Endodermal cell (in vitro differentiated cells): Measurements from ENCODE around the gene KDM5A. TPM values are rescaled to one million over a fixed set of nuclear protein-coding genes. Genes with fewer than 3 reads are reported as not detected.

Experiments
- DNase-seq: peaks from one replicate; pipeline ENCODE4 v3.0.0-alpha.2; 2017
- H3K27ac ChIP-seq: 2 replicates; pipeline ENCODE4 v1.5.1; 2013; ENCODE audit warnings: mild to moderate bottlenecking, low read depth, low read length, moderate library complexity
- H3K27me3 ChIP-seq: 2 replicates; pipeline ENCODE4 v1.6.1; 2013; ENCODE audit warnings: mild to moderate bottlenecking, low read length, moderate library complexity; ENCODE audit not compliant: insufficient read depth, control insufficient read depth, poor library complexity, severe bottlenecking
- H3K36me3 ChIP-seq: 2 replicates; pipeline ENCODE4 v1.7.0; 2013; ENCODE audit warnings: mild to moderate bottlenecking, low read length, moderate library complexity; ENCODE audit not compliant: control insufficient read depth, insufficient read depth
- H3K4me1 ChIP-seq: one replicate; pipeline ENCODE4 v1.7.0; 2013; ENCODE audit warnings: low read length; ENCODE audit not compliant: control insufficient read depth, insufficient read depth
- H3K4me3 ChIP-seq: 2 replicates; pipeline ENCODE4 v1.5.1; 2013; ENCODE audit warnings: mild to moderate bottlenecking, low read length, moderate library complexity
- H3K9ac ChIP-seq: 2 replicates; pipeline ENCODE4 v1.6.1; 2013; ENCODE audit warnings: mild to moderate bottlenecking, low read length, moderate library complexity; ENCODE audit not compliant: poor library complexity, severe bottlenecking; ENCODE audit errors: extremely low read depth
- H3K9me3 ChIP-seq: 2 replicates; pipeline ENCODE4 v1.6.1; 2013; ENCODE audit warnings: mild to moderate bottlenecking, low read length, moderate library complexity; ENCODE audit not compliant: control insufficient read depth
- H3K27ac Mint-ChIP-seq: 2 replicates; pipeline ENCODE4 v1.8.0; 2020; ENCODE audit warnings: mixed read lengths
- H3K27me3 Mint-ChIP-seq: 2 replicates; pipeline ENCODE4 v1.8.0; 2021; ENCODE audit warnings: mild to moderate bottlenecking, mixed read lengths; ENCODE audit not compliant: insufficient read depth
- H3K36me3 Mint-ChIP-seq: 2 replicates; pipeline ENCODE4 v1.8.0; 2020; ENCODE audit warnings: low read depth, mixed read lengths
- H3K4me1 Mint-ChIP-seq: 2 replicates; pipeline ENCODE4 v1.8.0; 2020; ENCODE audit warnings: mixed read lengths
- H3K4me3 Mint-ChIP-seq: 2 replicates; pipeline ENCODE4 v1.8.0; 2020; ENCODE audit warnings: mild to moderate bottlenecking, moderate library complexity, mixed read lengths
- H3K9me3 Mint-ChIP-seq: 2 replicates; pipeline ENCODE4 v1.8.0; 2020; ENCODE audit warnings: mild to moderate bottlenecking, mixed read lengths
- CTCF ChIP-seq: fragments of 200-600 bp; sonication (generic); conservative IDR thresholded peaks from 2 replicates; pipeline ENCODE4 v1.5.0; 2021; ENCODE audit warnings: antibody characterized with exemption, mild to moderate bottlenecking
- WGBS, 2 experiments: methylation state at CpG; one replicate each; pipeline versions ENCODE4 v1.1.5 to v1.1.7; 2013; ENCODE audit warnings: missing lambda C conversion rate in 2 of 2, mixed read lengths in 1 of 2; ENCODE audit not compliant: insufficient coverage in 1 of 2, insufficient read length in 1 of 2; 5-methylcytosine and 5-hydroxymethylcytosine counted together
- total RNA-seq, 2 donors: library from RNA; stranded (reverse); fragmentation: NEBNext Ultra II Directional in 1 of 2; extraction: Animal tissue kit (Norgen Biotek cat#: 25700) in 1 of 2; gene quantifications; 2 replicates in 1 of 2; 3 replicates in 1 of 2; pipeline ENCODE4 v1.2.1, GENCODE V29; 2021

KDM5A gene
- total RNA-seq, 2 donors from 2014 or later: 59.9 to 157 TPM

DNA sequence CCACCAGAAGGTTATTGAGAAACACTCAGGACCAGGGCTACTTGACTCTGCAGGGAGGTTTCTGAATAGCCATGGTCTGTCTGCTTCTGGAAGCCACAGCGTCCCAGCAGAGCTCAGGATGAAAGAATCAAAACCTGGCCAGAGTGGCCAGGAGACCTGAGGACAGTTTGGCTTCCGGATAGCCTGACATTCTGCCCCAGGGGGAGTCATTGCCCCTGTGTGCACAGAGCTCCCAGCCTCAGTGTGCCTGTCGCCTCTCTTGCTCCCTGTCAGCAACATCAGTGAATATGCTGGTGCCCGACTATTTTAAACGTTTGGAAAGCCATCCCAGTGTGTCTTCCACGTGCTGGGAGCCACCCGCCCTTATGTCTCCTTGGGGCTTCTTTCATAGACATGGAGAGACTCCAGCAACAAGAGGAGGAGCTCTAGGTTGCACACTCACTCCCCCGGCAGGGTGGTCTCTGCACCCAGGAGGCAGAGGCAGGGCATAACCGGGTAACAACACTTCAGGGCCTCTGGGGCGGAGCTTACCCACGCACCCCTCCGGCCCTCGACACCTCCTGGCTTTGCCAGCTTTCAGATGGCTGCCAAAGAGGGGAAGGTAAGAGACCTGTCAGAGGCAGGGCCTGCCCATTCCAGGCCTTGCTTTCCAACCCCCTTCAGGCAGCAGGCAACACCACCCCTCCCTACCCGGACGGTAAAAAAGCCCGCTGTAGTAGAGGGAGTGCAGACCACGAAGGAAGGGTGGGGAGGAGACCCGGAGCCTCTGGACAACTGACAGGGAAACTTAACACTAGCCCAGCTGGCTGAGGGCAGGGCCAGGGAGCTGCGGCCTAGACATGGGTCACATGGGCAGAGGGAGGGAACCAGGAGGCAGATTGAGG is 156.1 kb downstream of the KDM5A start:
- Histone ChIP-seq H3K27me3 (no peaks in the 10 kb centered on the region), H3K4me1 (no peaks in the 10 kb centered on the region), H3K4me3 (no peak overlapping the region), H3K36me3 (no peaks in the 10 kb centered on the region), H3K9me3 (peaks cover 21% of the 10 kb centered on the region), H3K9ac (no peak overlapping the region), H3K27ac (no peak overlapping the region)
- H3K4me3 Mint-ChIP-seq: no peak overlapping the region
- 66 to 84% methylated on average over 11 to 19 of the region's 19 CpGs for WGBS, 2 experiments
- peak; percentile 44 for DNase-seq
- H3K27me3 Mint-ChIP-seq: peaks cover 16% of the 10 kb centered on the region
- peaks cover 2% of the 10 kb centered on the region for H3K4me1 Mint-ChIP-seq
- TF ChIP-seq CTCF: no peak
- H3K27ac Mint-ChIP-seq: no peak overlapping the region
- H3K9me3 Mint-ChIP-seq: peaks cover 44% of the 10 kb centered on the region
- peaks cover 7% of the 10 kb centered on the region for H3K36me3 Mint-ChIP-seq

- Histone ChIP-seq H3K4me1 (no peaks in the 10 kb centered on the region), H3K9ac (no peak overlapping the region), H3K4me3 (no peak overlapping the region), H3K36me3 (no peaks in the 10 kb centered on the region), H3K9me3 (peaks cover 9% of the 10 kb centered on the region), H3K27ac (no peak overlapping the region), H3K27me3 (no peaks in the 10 kb centered on the region)
- no peak for TF ChIP-seq CTCF
- Mint-ChIP-seq H3K4me1 (peaks cover 2% of the 10 kb centered on the region), H3K9me3 (peaks cover 25% of the 10 kb centered on the region), H3K27ac (no peak overlapping the region), H3K4me3 (no peak overlapping the region), H3K36me3 (peaks cover 4% of the 10 kb centered on the region), H3K27me3 (peaks cover 12% of the 10 kb centered on the region)
- peak; percentile 49 for DNase-seq
- 68 to 73% methylated on average over 9 to 14 of the region's 14 CpGs for WGBS, 2 experiments
Observed at GRCh38 chr12:230925-231671, 158.0 kb downstream of the KDM5A start.

Other genes starting within 250 kb of the KDM5A start
- 1 to 10 TPM in 1 of 2 donors, under 1 TPM in 1; 0.58 to 1.3 TPM for gene SLC6A12, start 175.2 kb downstream of the KDM5A start, total RNA-seq
- gene SLC6A13, start 126.5 kb downstream of the KDM5A start, total RNA-seq: 1 to 10 TPM; 1.1 to 2.4 TPM
- 10 to 100 TPM; 26.4 to 39.1 TPM for gene CCDC77, start 12.3 kb upstream of the KDM5A start, total RNA-seq
- gene B4GALNT3, start 70.6 kb upstream of the KDM5A start, total RNA-seq: 100 to 1,000 TPM in 1 of 2 donors, 10 to 100 TPM in 1; 61.5 to 155 TPM